ENCODE results near the gene RAB33A. TPM values are rescaled to one million over a fixed set of nuclear protein-coding genes. Genes with fewer than 3 reads are reported as not detected.

The RAB33A gene
- total RNA-seq, 4 donors from 2014 or later, result 0.81 to 0.93 TPM; not detected in 2

DNA sequence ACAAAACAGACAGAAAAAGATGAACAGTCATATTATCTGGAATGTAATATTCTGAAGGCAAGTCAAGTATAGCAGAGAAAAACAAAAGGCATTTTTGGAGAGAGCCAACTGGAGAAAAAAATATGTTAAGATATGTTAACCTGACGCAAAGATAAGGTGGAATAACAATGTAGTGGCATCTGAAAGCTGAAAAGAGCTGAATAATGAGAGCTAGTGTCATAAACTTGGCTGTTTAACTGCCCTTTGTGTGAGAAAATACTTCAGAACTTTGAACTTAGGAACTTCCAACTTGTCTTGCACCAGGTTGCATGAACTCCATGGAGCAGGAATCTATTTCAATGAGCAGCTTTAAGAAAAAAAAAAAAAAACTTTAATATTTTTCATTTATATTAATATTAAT is 32.9 kb downstream of the RAB33A start:
- no peaks in the 10 kb centered on the region for H3K36me3 ChIP-seq
- no peak overlapping the region for H3K4me3 ChIP-seq (replicated peaks in 1 of 3)
- no peaks in the 10 kb centered on the region for H3K27me3 ChIP-seq
- H3K4me1 ChIP-seq, result no peaks in the 10 kb centered on the region
- TF ChIP-seq POLR2A (IDR thresholded peaks at IDR 0.05), result no peak
- TF ChIP-seq, protein P1, sequence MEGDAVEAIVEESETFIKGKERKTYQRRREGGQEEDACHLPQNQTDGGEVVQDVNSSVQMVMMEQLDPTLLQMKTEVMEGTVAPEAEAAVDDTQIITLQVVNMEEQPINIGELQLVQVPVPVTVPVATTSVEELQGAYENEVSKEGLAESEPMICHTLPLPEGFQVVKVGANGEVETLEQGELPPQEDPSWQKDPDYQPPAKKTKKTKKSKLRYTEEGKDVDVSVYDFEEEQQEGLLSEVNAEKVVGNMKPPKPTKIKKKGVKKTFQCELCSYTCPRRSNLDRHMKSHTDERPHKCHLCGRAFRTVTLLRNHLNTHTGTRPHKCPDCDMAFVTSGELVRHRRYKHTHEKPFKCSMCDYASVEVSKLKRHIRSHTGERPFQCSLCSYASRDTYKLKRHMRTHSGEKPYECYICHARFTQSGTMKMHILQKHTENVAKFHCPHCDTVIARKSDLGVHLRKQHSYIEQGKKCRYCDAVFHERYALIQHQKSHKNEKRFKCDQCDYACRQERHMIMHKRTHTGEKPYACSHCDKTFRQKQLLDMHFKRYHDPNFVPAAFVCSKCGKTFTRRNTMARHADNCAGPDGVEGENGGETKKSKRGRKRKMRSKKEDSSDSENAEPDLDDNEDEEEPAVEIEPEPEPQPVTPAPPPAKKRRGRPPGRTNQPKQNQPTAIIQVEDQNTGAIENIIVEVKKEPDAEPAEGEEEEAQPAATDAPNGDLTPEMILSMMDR (IDR thresholded peaks at IDR 0.05), result no peak
- no peaks in the 10 kb centered on the region for H3K9me3 ChIP-seq
- no peak overlapping the region for H3K27ac ChIP-seq
- DNase-seq, result no peak
- WGBS, 2 donors, result 0 to 100% methylated on average over 1 of the region's 1 CpG
- intact Hi-C loops (cut with DNase I), result no loop called here

DNA sequence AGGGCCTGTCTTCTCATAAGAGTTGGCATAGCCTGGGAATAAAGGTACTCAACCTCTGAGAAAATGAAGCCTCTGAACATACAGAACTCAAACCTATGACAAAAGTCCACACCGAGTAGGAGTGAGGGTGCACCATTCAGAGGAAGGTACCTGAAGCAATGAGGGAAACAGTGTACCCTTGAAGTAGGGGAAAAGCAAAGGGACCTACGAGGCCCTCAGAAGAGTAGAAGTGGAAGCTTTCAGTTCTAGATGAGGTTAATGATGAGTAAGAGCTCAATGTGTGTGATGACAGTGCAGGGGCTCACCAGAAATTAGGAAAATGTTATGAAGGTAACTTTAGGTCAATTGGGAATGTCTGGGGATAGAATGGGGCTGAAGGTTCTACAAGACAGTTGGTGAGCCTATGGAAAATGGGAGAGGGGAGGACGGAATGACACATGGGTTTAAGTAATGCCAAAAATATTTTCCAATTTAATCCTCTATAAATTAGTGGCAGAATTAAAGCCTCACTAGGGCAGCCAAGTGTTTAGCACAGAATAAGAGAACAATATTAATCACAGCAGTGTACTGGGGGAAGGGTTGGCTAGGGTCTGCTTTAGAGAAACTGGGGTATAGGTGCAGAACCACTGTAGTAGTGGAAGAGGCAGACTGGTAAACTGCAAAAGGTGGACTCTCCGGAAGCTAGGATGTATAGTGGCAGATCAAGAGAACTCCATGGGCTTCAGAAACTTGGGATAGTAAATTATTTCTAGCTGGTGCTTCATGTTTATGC is 39.8 kb downstream of the RAB33A start:
- 92 to 95% methylated on average over 4 of the region's 4 CpGs for WGBS, 2 donors
- DNase-seq, result no peak

GRCh38 chrX:130212371-130212770 is 40.6 kb downstream of the RAB33A start:
- intact Hi-C loops (cut with DNase I), result no loop called here
- no peak overlapping the region for H3K27ac ChIP-seq
- peaks cover 0 to 6% of the 10 kb centered on the region in 2 donors for H3K36me3 ChIP-seq
- no peak for DNase-seq
- H3K4me1 ChIP-seq, result no peaks in the 10 kb centered on the region
- no peaks in the 10 kb centered on the region for H3K9me3 ChIP-seq
- 92 to 93% methylated on average over 1 of the region's 1 CpG for WGBS, 2 donors
- TF ChIP-seq, protein P1 (IDR thresholded peaks at IDR 0.05), result no peak
- no peak for TF ChIP-seq POLR2A (IDR thresholded peaks at IDR 0.05)
- H3K4me3 ChIP-seq (replicated peaks in 1 of 3), result no peak overlapping the region
- H3K27me3 ChIP-seq, result no peaks in the 10 kb centered on the region

More for the DNA sequence above, 39.8 kb downstream of the RAB33A start:
- Histone ChIP-seq H3K4me1 (no peaks in the 10 kb centered on the region), H3K36me3 (peaks cover 0 to 6% of the 10 kb centered on the region in 2 donors), H3K9me3 (no peaks in the 10 kb centered on the region), H3K27ac (no peak overlapping the region), H3K27me3 (no peaks in the 10 kb centered on the region), H3K4me3 (replicated peaks in 1 of 3) (no peak overlapping the region)
- TF ChIP-seq, protein P1 (IDR thresholded peaks at IDR 0.05), result no peak
- intact Hi-C loops (cut with DNase I), result no loop called here

DNA sequence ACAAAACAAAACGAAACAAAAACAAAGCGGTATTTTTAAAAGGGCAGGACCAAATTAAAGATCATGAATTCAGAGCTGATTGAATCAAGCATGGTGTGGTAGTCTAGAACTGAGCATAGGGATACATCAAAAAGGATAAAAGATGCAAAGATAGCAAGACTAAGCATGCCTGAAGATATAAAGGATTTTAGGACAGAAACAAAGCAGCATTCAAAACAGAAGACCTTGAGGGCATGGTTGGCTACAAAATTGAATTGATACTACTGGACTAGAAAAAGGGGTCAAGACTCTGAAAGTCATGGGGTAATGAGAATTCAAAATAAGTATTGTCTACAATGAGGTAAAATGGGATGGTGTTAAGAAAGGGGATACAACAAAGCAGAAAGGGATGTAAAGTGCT is 41.6 kb downstream of the RAB33A start:
- no peak for TF ChIP-seq POLR2A (IDR thresholded peaks at IDR 0.05)
- TF ChIP-seq, protein P1 (IDR thresholded peaks at IDR 0.05), result no peak
- Histone ChIP-seq H3K36me3 (peaks cover 0 to 6% of the 10 kb centered on the region in 2 donors), H3K27ac (no peak overlapping the region), H3K27me3 (no peaks in the 10 kb centered on the region), H3K4me3 (replicated peaks in 1 of 3) (no peak overlapping the region), H3K4me1 (no peaks in the 10 kb centered on the region), H3K9me3 (no peaks in the 10 kb centered on the region)
- no peak for DNase-seq
- WGBS, 2 donors, result 78 to 87% methylated on average over 2 of the region's 2 CpGs
- intact Hi-C loops (cut with DNase I), result no loop called here

- Histone ChIP-seq H3K9me3 (no peaks in the 10 kb centered on the region), H3K4me1 (no peaks in the 10 kb centered on the region), H3K4me3 (replicated peaks in 1 of 3) (no peak overlapping the region), H3K27me3 (no peaks in the 10 kb centered on the region), H3K36me3 (peaks cover 0 to 6% of the 10 kb centered on the region in 2 donors), H3K27ac (no peak overlapping the region)
- DNase-seq, result no peak
- intact Hi-C loops (cut with DNase I), result no loop called here
- TF ChIP-seq, protein P1 (IDR thresholded peaks at IDR 0.05), result no peak
- no peak for TF ChIP-seq POLR2A (IDR thresholded peaks at IDR 0.05)
- 84 to 86% methylated on average over 4 of the region's 4 CpGs for WGBS, 2 donors
These were observed 44.6 kb downstream of the RAB33A start for GRCh38 chrX:130216320-130216719.

All from thyroid gland (tissue), 4 donors.